Smooth muscle cell of the brain vasculature (primary cell): Measurements from ENCODE around the gene TLE3.

ENCODE experiments used
- DNase-seq: peaks from one replicate; pipeline ENCODE4 v3.0.0-alpha.2; 2012; ENCODE audit warnings: low read depth, low spot score

The TLE3 gene

DNA sequence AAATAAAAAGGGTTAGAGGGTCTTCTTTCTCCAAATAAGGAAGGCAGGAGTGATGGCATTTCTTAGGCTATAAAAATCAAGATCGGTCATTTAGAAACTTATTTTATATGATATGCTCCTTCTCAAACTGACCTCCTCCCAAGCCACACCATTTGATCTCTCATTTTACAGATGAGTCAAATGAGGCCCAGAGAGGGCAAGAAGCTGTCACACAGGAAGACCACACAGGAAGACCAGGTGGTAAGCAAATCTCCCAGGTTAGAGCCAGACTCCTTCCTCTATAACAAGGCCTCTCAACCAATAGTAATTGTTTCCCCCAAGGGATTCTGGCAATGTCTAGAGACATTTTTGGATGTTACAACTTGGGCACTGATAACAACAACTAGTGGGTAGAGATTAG is 13.8 kb downstream of the TLE3 start:
- no peak for DNase-seq

GRCh38 chr15:70083418-70083817 is 14.3 kb downstream of the TLE3 start:
- DNase-seq, result no peak

GRCh38 chr15:70082281-70082900 is 15.3 kb downstream of the TLE3 start:
- no peak for DNase-seq

DNA sequence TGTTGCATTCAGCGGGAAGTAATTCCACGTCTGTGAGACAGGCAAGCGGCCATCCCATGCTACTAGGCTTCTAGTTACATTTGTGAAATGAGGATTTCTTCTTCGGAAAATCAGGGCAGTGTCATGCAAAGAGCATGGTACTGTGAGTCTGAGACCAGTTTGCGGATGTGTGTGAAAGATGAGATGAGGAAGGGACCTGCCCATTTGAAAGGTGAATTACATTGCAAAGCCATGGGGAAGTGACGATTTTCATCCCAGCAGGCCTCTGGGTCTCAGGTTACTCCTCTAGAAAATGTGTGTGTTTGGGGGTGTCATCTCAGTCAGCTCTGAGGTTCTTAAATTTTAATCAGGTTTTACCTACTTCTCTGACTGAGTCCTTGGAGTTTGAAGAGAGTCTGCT is 16.1 kb downstream of the TLE3 start:
- no peak for DNase-seq

GRCh38 chr15:70080347-70080746 is 17.4 kb downstream of the TLE3 start:
- no peak for DNase-seq

DNA sequence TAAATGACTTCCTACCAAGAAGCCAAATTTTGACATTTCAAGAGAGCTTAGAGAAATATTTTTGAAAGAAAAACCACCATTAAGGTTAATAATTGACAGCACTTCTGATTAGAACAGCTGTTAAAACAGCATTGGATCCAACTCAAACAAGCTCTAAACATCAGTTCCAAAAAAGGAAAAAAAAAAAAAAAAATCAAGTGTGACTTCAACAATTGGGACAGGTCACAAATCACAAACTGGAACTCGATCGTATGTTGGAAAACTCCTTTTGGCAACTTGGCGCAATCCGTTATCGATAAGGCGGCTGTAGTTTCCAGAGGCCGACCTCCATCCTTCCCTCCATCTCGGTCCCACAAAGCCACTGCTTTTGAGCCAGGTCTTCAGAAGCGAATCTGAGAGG is 17.8 kb downstream of the TLE3 start:
- no peak for DNase-seq

DNA sequence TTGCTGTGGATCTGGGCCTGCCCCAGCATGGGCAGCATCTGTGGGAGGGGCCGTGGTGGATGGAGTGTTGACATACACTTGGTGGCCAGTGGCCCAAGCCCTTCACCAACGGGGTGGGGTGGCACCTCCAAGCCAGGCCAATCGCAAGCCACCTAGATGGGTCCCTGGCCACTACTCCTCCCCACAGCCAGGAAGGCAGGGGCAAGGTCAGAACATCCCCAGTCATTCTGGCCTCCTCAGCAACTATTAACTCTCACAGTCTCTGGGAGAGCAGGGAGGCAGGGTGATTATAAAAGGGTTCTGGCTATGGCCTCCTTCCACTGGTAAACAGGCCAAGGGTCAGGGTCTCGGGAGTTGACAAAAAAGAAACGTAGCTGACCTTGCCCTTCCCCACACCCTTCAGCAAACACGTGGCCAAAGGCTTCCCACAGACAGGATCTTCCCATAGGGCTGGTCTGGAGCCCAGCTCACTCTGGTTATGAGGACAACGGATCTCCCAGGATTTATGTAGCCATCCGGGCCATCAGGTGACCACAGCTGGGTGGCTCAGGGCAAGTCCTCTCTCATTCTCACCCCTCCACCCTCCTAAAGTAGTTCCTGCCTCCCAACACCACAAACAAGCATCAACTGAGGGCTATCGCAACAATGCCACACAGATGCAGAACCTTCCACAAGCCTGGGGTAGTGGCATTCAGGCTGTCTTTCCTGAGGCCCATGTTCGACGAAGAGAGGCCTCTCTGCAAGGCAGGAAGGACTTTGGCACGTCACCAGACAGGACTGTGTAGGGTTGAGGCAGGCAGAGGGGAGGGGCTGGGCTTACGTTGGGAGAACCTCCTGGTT is 18.9 kb downstream of the TLE3 start:
- no peak for DNase-seq

GRCh38 chr15:70077188-70078147 is 20.2 kb downstream of the TLE3 start:
- DNase-seq, result no peak

GRCh38 chr15:70074380-70074779 is 23.3 kb downstream of the TLE3 start:
- no peak for DNase-seq

DNA sequence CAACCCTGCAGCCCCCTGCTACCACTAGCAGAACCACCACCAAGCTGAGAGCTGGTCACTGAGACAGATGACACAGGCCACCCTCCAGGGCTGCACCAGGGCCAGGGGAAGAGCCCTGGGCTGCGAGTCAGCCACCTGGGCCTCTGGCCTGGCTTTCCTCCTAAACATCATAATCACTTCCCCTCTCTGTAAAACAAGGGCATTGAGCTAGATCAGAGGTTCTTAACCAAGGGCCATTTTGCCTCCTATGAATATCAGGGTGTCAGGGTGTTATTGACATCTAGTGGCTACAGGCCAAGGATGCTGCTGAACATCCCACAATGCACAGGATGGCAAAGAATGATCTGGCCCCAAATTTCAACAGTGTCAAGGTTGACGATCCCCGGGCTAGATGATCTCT is 25.2 kb downstream of the TLE3 start:
- no peak for DNase-seq

- no peak for DNase-seq
Measured at GRCh38 chr15:70071799-70072198, 25.9 kb downstream of the TLE3 start.

- no peak for DNase-seq
Measured at GRCh38 chr15:70069716-70070115, 28.0 kb downstream of the TLE3 start.

DNA sequence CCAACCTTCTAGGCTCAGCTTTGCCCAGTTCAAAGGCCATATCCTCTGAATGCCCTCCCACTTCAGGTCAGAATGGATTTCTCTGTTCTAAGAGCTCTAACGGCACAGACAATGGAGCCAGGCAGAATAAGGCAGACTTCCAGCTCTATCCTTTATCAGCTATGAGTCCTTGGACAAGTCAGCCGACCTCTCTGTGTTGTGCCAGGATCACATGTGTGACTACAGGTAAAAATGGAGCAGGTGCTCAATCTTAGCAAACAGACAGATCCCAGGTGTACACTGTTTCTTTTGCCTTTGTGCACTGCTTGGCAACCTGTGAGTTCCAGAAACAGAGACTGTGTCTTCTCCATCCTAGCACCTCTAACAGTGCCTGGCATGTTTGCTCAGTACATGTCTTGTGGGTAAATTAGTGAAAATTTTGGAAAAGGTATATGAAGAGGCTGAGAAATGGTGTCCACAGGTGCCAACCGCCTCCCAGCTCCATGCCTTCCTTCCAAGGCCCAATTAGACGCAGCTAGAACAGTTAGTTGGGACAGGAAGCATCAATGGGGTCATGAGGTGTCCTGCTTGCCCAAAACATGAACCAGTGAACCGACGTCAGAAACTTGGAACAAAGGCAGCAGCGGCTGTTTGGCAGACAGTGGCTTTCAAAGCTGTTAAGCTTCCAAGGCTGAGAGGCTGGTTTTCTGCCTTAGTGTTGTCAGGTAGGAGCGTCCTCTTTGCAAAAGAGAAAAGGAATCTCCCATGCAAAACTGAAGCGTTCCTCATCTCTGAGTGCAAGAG is 28.7 kb downstream of the TLE3 start:
- DNase-seq, result no peak

DNA sequence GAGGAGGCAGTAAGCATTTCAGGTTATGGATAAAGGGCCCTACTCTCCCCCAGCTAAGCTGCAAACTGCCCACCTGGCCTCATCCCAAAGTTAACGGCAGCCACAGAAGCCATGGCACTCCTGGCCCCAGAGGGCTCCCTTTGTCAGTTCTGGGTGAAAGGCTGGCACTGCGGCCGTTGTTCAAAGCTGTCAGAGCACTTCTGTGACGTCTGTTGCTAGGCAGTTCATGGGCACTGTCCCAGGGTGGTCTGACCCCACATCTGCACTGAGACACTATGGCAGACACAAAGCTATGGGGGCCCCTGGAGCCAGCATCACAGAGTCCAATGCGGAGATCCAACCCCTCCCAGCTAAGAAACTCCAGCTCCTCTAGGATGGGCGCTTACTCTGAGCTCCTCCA is 30.0 kb downstream of the TLE3 start:
- no peak for DNase-seq

DNA sequence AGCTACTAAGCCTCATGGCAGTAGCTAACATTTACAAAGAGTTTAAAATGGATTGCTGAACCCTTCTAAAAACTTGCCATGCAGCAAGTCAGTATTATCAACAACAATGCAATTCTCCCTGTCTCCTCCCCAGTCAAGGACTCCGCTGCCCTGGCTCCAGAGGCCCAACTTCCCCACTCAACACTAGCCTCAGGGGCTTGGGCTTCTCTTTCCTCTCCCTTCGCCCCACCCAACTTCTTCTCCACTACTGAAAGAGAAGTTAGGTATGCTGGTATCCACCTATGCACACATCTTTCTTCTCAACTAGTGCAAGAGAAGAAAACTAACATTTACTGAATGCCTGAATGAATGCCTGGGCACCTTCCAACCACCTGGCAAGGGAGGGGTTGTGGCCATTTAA is 30.7 kb downstream of the TLE3 start:
- DNase-seq, result no peak

DNA sequence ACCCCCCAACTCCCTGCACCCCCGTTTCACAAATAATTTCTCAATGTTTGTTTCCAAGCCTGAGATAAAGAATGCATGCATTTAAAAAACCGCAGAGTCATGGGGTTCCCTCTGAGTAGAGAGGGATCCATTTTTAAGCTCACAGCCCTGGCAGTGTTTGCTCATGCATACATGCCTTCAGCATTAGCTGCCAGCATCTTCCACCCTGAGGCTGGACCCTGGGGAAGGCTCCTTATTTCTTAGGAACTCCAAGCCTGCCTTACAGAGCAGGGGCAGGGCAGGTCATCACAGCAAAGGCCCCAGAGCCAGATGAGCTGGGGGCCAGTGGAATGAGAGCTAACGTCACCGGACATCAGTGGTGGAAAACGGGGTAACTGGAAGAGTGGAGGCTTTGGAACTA is 31.3 kb downstream of the TLE3 start:
- no peak for DNase-seq

GRCh38 chr15:70066004-70066403 is 31.7 kb downstream of the TLE3 start:
- DNase-seq, result no peak

DNA sequence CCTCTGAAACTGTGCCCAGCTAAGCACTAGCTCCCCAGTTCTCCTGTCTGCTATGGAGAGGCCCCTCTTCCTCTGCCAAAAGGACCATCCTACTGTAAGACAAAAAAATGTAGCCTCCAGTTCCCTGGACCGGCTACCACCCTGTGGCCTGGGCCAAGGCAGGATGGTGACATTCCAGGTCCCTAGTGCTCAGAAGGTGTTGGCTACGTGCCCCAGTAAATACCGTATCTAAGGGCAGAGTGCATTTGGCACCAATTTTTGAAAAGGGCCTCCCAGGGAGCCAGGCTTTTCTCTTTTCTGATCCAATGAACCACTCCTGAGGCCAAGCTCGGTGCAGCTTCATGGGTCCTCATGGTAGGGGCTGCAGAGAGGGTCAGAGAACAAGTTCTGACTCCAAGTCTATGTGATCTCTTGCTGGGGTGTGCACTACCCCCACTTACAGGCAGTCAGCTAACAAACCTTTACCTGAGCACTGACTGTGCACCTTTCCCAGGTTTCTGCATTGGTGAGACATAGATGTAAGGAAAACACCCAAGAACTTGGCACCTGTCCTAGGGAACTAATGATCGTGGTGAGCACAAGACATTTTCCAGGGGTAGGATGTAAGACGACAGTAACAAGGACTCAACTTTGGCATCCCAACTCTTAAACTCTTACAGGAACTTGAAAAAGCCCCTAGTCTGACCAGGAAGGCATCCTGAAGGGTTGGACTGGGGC is 32.6 kb downstream of the TLE3 start:
- DNase-seq, result no peak

GRCh38 chr15:70064441-70064840 is 33.3 kb downstream of the TLE3 start:
- no peak for DNase-seq

- DNase-seq, result no peak
Measured at GRCh38 chr15:70063980-70064379, 33.7 kb downstream of the TLE3 start.
